ENCODE data around the gene GHR.

Gene GHR

DNA sequence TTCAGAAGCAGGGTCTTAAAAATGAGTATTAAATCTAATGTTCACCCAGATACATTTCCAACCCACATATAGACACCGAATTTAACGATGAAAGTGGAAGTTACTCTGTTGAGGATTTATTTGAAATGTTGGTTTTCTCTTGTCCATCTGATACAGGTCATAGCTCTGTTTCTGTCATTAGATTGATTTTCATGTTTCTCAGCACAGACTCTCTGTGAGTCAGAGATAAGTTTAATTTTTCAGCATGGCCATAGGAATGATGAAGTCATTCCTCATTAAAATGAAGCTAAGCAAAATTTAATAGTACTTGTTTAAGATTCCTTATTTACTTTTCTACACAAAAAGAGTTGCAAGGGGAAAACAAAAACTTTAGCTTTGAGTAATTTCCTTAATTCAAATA, 38.8 kb downstream of the GHR start:
- no peak overlapping the region for H3K4me3 ChIP-seq (ENCODE audit: low read depth, low read length)
- no peak for DNase-seq (ENCODE audit: low read depth)
- TF ChIP-seq MYC (IDR thresholded peaks at IDR 0.05; ENCODE audit: low read depth, low read length) (no peak), POLR2A (IDR thresholded peaks at IDR 0.05; ENCODE audit: extremely low read depth, insufficient read length) (no peak)
- TF ChIP-seq, protein P1, sequence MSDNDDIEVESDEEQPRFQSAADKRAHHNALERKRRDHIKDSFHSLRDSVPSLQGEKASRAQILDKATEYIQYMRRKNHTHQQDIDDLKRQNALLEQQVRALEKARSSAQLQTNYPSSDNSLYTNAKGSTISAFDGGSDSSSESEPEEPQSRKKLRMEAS (IDR thresholded peaks at IDR 0.05; ENCODE audit: low read depth, low read length) = no peak
- TF ChIP-seq, protein P2, sequence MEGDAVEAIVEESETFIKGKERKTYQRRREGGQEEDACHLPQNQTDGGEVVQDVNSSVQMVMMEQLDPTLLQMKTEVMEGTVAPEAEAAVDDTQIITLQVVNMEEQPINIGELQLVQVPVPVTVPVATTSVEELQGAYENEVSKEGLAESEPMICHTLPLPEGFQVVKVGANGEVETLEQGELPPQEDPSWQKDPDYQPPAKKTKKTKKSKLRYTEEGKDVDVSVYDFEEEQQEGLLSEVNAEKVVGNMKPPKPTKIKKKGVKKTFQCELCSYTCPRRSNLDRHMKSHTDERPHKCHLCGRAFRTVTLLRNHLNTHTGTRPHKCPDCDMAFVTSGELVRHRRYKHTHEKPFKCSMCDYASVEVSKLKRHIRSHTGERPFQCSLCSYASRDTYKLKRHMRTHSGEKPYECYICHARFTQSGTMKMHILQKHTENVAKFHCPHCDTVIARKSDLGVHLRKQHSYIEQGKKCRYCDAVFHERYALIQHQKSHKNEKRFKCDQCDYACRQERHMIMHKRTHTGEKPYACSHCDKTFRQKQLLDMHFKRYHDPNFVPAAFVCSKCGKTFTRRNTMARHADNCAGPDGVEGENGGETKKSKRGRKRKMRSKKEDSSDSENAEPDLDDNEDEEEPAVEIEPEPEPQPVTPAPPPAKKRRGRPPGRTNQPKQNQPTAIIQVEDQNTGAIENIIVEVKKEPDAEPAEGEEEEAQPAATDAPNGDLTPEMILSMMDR (IDR thresholded peaks at IDR 0.05; ENCODE audit: low read depth, low read length) = no peak

DNA sequence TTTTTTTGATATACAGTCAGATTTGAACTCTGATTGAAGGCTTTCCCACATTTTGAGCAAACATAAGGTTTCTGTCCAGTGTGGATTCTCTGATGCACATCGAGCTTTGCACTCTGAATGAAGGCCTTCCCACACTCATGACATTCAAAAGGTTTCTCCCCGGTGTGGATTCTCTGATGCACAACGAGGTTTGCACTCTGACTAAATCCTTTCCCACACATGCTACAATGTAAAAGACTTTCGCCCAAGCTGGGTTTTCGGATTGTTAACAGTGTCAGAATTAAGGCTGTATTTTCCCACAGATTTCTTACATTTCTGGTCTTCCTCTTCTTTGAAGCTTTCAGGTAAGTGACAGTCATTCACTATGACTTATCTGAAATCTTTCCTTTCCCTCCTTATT, 44.3 kb downstream of the GHR start:
- H3K4me3 ChIP-seq (ENCODE audit: low read depth, low read length) = no peak overlapping the region
- no peak for DNase-seq (ENCODE audit: low read depth)
- TF ChIP-seq, protein P2 (IDR thresholded peaks at IDR 0.05; ENCODE audit: low read depth, low read length) = no peak
- TF ChIP-seq, protein P1 (IDR thresholded peaks at IDR 0.05; ENCODE audit: low read depth, low read length) = no peak
- TF ChIP-seq MYC (IDR thresholded peaks at IDR 0.05; ENCODE audit: low read depth, low read length) (no peak), POLR2A (IDR thresholded peaks at IDR 0.05; ENCODE audit: extremely low read depth, insufficient read length) (no peak)

DNA sequence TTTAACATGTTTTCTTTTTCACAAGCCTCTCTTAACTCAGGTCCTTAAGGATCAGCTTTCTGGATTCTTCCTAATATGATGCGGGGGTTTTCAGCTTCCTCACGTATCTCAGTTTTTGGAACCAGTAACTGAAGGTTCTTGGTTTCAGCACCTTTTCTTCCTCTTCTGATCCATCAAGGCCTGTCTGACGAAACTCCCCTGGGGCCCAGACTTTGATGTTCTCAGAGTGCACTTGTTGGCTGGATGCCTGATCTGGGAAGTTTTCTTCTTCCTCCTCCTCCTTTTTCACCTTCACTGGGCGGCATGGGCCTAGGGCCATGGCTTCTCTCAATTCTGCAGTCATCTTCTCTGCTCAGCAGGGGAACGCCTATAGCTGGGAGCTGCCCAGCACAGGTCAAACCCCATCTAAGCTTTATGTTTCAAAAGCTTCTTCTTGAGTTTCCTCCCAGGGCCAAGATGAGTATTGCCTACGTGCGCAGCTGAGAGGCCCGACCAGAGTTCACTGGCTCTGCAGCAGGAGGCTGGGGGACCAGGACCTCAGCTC, 44.8 kb downstream of the GHR start:
- no peak for DNase-seq (ENCODE audit: low read depth)
- no peak overlapping the region for H3K4me3 ChIP-seq (ENCODE audit: low read depth, low read length)
- TF ChIP-seq MYC (IDR thresholded peaks at IDR 0.05; ENCODE audit: low read depth, low read length) = no peak
- TF ChIP-seq, protein P1 (IDR thresholded peaks at IDR 0.05; ENCODE audit: low read depth, low read length) = no peak
- TF ChIP-seq POLR2A (IDR thresholded peaks at IDR 0.05; ENCODE audit: extremely low read depth, insufficient read length) = no peak
- TF ChIP-seq, protein P2 (IDR thresholded peaks at IDR 0.05; ENCODE audit: low read depth, low read length) = no peak

DNA sequence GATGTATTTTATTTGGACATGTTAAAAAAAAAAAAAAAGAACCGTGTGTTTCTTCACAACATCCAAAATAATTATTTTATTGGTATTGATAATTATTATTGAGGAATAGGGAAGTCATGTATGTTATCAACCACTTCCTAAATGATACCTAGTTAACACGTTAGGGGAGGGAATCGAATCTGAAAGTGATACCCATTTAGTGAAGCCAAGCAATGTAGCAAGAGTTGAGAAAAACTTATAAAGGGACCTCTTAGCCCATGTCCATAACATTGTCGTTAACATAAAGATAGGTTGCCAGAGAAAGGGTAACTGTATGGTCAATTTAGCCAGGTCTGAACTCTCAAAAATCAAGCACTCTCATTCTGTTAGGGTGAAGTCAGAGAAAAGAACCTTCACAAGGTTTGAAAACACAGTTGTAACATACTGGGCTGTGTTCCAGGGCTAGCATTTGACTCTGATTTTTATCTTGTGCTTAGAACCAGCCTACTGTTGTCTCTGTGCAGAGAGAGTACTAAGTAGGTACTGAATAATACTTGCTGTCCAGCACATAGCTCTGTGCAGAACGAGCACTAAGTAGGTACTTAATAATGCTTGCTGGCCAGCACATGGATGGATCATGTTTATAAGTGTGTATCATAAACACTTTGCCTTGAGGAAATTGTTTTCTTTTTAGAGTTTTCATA, 60.4 kb downstream of the GHR start:
- TF ChIP-seq, protein P1 (IDR thresholded peaks at IDR 0.05; ENCODE audit: low read depth, low read length) = no peak
- TF ChIP-seq POLR2A (IDR thresholded peaks at IDR 0.05; ENCODE audit: extremely low read depth, insufficient read length) = no peak
- TF ChIP-seq, protein P2 (IDR thresholded peaks at IDR 0.05; ENCODE audit: low read depth, low read length) = no peak
- TF ChIP-seq MYC (IDR thresholded peaks at IDR 0.05; ENCODE audit: low read depth, low read length) = no peak
- no peak for DNase-seq (ENCODE audit: low read depth)
- no peak overlapping the region for H3K4me3 ChIP-seq (ENCODE audit: low read depth, low read length)

DNA sequence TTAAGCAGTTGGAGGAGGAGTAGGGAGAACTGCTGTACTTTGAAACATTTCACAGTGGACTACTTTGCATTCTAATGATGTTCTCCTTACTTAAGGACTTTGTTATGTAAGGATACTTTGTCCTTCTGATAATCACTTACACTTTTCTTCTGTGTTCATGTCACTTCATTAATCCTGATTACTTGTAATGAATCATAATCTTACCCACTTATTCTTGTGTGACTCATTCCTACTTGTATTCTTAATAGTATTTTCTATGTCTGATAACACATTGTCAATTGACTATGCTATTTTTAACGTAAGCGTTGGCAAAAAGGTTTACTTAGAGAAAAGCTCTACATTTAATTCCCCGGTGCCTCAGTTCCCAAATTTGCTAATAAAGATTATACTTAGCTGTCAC, 63.8 kb downstream of the GHR start:
- DNase-seq (ENCODE audit: low read depth) = no peak
- TF ChIP-seq, protein P2 (IDR thresholded peaks at IDR 0.05; ENCODE audit: low read depth, low read length) = no peak
- TF ChIP-seq POLR2A (IDR thresholded peaks at IDR 0.05; ENCODE audit: extremely low read depth, insufficient read length) (no peak), MYC (IDR thresholded peaks at IDR 0.05; ENCODE audit: low read depth, low read length) (no peak)
- TF ChIP-seq, protein P1 (IDR thresholded peaks at IDR 0.05; ENCODE audit: low read depth, low read length) = no peak
- H3K4me3 ChIP-seq (ENCODE audit: low read depth, low read length) = no peak overlapping the region

All from NB4 (cell line).